HG03095 (cell line): ENCODE measurements around the gene RPS6KA2.

Source experiments
- ATAC-seq: cut with Tn5 transposase; IDR thresholded peaks from one replicate; pipeline ENCODE4 v1.9.1; 2021; ENCODE audit warnings: moderate library complexity; ENCODE audit not compliant: unreplicated experiment

The RPS6KA2 gene

GRCh38 chr6:166627033-166627874, at the start of gene RPS6KA2:
Gene RPS6KA2, minus strand, starts transcription at chr6:166627251. Its CDS starts 232 bp downstream, at chr6:166627019.
- peak; percentile 86 for ATAC-seq

DNA sequence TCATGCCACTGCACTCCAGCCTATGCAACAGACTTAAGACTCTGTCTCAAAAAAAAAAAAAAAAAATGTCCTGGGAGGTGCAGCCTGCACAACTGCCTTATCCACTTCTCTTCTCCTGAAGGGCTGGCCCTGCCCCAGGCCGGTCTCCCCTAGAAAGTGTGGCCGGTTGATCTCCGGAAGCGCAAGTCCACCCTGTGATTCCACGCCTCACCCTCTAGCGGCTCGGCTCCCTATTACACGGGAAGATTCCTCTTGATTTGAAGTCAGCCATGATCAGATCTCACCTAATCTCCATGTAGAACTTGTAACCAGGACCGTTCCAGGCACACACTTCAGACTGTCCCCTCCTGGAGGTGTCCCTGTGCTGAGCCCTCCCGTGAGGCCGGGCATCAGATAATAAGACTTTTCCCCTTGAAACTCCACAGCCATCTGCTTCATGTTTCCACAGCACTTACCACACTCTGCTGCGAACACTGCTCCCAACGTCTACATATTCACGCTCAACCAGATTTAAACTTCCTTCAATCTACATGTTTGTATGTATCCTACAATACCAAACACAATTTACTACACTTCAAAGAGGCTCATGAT, 49.3 kb upstream of the RPS6KA2 start:
- no peak for ATAC-seq

DNA sequence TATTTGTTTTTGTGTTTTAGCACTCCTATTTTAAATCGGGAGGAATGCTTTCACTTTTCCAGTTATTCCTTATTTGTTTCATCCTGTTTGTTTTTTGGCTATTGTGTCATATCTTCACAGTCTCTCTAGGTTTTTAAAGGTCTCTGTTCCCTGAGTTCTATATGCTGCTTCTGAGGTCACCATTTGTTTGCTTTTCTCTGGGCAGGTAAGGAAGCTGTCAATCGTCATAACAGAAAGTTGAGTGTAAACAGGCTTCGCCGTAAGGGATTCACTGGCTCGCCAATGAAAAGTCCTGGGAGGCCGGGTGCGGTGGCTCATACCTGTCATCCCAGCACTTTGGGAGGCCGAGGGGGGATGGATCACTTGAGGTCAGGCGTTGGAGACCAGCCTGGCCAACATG, 48.7 kb upstream of the RPS6KA2 start:
- no peak for ATAC-seq

DNA sequence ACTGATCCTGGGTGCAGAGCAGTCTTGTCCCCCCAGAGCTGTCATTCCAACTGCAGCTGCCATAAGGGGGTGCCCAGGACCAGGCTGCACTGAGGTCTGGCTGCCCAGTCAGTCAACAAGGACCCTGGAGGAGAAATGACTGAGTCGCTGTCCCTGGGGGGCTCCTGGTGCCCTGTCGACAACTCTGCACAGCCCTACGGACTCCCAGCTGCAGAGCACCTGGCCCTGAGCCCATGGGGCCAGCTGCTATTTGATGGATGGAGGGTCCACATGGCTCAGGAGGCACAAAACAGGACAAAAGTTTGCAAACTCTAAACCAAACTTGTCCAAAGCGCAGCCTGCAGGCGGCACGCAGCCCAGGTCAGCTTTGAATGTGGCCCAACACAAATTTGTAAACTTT, 46.3 kb upstream of the RPS6KA2 start:
- no peak for ATAC-seq

DNA sequence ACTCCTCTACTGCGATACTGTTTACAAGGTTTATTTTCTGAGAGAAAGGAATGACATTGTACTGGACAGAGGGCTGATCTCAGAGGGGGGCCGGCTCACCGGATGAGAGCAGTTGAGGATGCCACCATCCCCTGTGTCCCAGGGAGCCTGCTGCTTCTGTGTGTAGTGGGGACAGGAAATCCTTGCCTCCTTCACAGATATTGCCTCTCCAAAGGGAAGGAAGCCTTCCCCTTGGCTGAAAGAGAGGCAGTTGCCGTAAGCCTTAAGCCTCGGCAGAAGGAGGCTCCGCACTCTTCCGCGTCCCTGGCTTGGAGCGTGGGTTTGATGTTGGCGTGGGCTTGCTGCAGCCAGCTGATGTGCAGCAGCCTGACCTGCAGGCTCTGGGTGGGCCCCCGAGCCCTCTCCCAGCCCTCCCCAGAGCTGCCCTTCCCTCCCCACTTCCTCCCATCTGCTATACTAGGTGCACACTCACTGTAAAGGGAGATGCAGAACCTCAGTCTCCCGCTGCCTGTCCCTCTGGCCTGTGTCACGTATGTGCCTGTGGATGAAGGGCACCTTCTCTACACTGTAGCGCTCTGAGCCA, 45.7 kb upstream of the RPS6KA2 start:
- no peak for ATAC-seq

DNA sequence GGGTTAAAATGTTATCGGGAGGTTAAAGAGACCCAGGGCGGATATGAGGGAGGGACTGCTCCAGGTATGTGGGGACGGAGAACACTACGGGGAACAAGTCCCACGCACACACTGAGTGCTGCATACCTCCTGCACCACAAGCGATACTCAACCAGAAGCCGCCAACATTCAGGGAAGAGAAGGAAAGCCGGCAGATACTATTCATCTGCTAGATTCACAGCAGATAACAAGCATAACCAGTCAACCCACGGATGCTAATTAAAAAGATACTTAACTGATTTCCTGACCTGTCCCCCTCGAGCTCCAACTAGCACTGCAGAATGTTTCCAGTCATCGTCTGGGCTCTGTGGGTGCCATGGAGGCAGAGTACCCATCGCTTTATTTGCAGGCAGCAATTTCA, 45.1 kb upstream of the RPS6KA2 start:
- ATAC-seq = no peak

DNA sequence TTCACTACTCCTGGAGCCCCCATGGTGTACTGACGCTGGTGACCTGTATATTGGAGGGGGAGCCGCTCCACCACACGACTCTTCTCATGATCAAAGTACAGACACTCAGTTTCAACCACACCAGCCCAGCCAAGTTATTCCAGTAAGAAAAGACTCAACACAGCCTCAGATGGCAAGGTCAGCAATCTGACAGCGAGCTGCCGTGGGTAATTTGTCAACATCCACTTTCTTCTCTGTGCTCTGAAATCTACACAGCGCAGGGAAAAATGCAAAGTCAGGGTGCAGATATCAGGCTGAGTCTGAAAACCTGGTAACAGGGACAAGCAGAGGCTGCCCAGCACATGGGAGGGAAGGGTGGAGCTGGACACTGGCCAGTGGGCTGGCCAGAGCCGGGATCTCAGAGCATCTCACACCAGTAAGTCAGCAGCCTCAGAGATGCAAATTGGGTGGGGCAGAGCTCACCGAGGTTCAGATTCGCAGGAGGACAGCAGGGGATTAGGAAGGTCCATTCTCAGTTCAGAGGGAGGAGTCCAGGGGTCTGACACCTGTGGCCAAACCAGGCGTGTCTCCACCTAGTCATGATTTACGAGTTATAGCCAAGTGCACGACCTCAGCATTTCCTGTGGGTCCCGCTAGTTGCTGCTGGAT, 44.5 kb upstream of the RPS6KA2 start:
- no peak for ATAC-seq

DNA sequence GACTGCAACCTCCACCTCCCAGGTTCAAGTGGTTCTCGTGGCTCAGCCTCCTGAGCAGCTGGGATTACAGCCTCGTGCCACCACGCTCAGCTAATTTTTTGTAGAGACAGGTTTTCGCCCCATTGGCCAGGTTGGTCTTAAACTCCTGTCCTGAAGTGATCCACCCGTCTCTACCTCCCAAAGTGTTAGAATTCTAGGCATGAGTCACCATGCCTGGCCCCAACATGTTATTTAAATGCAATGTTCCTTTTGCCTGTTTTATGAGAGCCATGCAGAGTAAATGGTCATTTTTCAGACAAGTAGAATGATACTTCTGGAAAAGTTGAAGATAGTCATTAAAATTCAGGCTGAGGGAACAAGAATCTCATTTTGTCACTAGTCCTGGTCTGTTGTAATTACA, 43.8 kb upstream of the RPS6KA2 start:
- ATAC-seq = no peak

GRCh38 chr6:166670013-166670412, 43.0 kb upstream of the RPS6KA2 start:
- ATAC-seq = no peak

GRCh38 chr6:166667796-166668610, 41.0 kb upstream of the RPS6KA2 start:
- ATAC-seq = no peak

- no peak for ATAC-seq
Measured at GRCh38 chr6:166664135-166664534, 37.1 kb upstream of the RPS6KA2 start.

DNA sequence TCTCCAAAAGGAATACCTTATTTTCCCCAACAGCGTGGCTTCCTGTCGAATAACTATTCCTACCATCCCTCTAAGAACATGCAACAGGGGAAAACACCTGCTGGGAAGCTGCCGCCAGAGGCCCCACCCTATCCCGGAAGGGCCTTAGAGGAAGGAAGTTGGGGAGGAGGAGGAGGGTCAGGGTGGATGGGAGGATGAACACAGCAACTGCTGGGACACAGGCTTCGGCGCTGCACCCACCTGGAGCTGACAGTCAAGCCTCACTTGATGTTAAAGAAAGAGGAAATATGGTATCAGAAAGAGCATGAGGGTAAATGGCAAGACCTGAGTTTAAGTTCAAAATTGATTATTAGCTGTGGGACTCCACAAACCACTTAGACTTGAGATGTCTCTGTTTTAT, 36.5 kb upstream of the RPS6KA2 start:
- no peak for ATAC-seq

GRCh38 chr6:166662690-166663089, 35.6 kb upstream of the RPS6KA2 start:
- ATAC-seq = no peak

- ATAC-seq = no peak
Measured at GRCh38 chr6:166661327-166662085, 34.5 kb upstream of the RPS6KA2 start.

DNA sequence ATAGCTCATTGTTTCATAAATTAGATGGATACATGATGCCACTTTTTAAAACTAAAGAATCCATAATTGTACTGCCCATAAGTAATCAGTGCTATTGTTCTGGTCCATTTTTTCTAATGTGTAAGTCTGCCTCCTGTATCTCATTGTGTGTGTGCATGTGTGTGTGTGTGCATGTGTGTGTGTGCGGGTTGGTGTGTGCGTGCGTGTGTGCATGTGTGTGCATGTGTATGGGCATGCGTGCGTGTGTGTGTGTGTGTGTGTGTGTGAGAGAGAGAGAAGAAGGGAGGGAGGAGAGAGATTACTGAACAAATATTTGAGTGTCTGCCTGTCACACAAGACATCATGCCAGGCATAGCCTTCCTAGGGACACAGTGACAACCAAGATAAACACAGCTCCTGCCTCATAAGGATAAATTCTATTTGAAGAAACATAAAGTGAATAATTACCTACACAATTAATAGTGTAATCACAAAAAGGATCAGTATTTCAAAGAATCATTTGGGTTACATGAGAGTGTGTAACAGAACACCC, 33.2 kb upstream of the RPS6KA2 start:
- no peak for ATAC-seq

DNA sequence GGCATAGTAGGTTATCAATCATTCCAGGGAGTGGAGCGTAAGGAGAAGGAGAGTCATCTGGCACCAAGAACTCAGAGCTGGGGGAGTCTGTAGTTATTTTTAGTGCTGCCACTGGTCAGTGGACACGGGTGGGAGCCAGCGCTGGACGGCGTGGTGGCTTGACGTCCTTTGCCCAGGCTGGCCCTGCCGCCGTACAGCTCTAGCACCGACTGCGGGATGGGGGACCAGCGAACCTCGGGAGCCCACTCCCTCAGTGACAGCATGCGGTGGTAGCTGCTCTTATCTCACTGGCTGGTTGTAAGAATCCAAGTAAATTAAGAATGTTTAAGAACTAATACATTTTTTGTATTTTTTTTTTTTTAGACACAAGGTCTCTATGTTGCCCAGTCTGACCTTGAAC, 32.5 kb upstream of the RPS6KA2 start:
- ATAC-seq = no peak

GRCh38 chr6:166658792-166659150, 31.7 kb upstream of the RPS6KA2 start:
- ATAC-seq = no peak

- no peak for ATAC-seq
Measured at GRCh38 chr6:166658115-166658791, 31.2 kb upstream of the RPS6KA2 start.

DNA sequence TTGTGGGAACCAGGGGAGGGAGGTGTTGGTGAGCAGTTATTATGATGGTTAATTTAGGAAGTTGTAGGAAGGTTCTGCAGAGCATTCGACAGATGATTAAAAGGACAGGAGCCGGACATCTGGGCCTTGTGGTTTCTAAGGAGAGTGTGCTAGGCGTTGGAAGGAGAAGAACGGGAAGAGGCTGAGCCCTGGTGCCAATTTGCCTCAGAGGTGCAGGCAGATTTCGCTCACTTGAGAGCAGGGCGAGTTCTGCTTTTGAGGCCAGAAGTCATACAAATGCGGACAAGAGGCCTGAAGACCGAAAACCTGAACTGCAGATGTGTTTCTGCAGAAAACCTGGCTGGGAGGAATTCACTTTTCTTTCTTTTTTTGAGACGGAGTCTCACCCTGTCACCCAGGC, 30.5 kb upstream of the RPS6KA2 start:
- ATAC-seq = no peak
